HepG2 (cell line): ENCODE results near the gene DLG2. TPM values are rescaled to one million over a fixed set of nuclear protein-coding genes. Genes with fewer than 3 reads are reported as not detected.

Source experiments
- ATAC-seq: fragments of 200-7000 bp; cut with Tn5 transposase; 3 replicates; pipeline ENCODE4 v1.9.1; 2020; ENCODE audit warnings: mild to moderate bottlenecking, moderate library complexity
- BruUV-seq: library from RNA; stranded (reverse); fragments of 400-500 nt; replicated peaks from 2 replicates; lab custom pipeline; 2021; lab: Mats Ljungman, UMichigan
- CTCF ChIA-PET: fragments of 300-600 bp; formaldehyde crosslinking; extraction: SDS; loops from one replicate; lab custom pipeline; 2021; ENCODE audit warnings: low total read pairs, inconsistent platforms, low intra/inter-chr PET ratio; lab: Yijun Ruan, JAX
- POLR2A ChIA-PET: fragments of 350-600 bp; sonication (Branson Sonifier 250); formaldehyde crosslinking; loops from one replicate; lab custom pipeline; 2020; ENCODE audit warnings: antibody characterized with exemption, inconsistent platforms; lab: Yijun Ruan, JAX
- DNase-seq: peaks from one replicate; pipeline ENCODE4 v3.0.0-alpha.2; 2015; ENCODE audit warnings: low spot score
- FAIRE-seq: peaks from 3 replicates; lab custom pipeline; 2011; peaks lifted over from hg19 to GRCh38; lab: Jason Lieb, UNC
- H2AFZ ChIP-seq: one replicate; pipeline ENCODE4 v1.6.1; 2011; ENCODE audit warnings: low read length, inconsistent platforms
- H3K27ac ChIP-seq: fragments of 300-600 bp; 3 replicates; pipeline ENCODE4 v1.8.0; 2011; ENCODE audit warnings: mixed run types, mild to moderate bottlenecking, mixed read lengths, low read length, inconsistent platforms; ENCODE audit not compliant: insufficient read depth; ENCODE audit errors: extremely low read length
- H3K27me3 ChIP-seq, 2 experiments: fragments of 200-600 bp in 1 of 2; 2 replicates in 1 of 2; 3 replicates in 1 of 2; pipeline versions ENCODE4 v1.6.0 to v1.8.0; 2011; ENCODE audit warnings: low read length in 2 of 2, mild to moderate bottlenecking in 2 of 2, moderate library complexity in 2 of 2, inconsistent platforms in 1 of 2; ENCODE audit not compliant: insufficient read depth in 2 of 2, control insufficient read depth in 1 of 2
- H3K36me3 ChIP-seq, 2 experiments: fragments of 200-600 bp in 1 of 2; replicated peaks in 1 of 2; 2 replicates in 1 of 2; 3 replicates in 1 of 2; pipeline versions ENCODE4 v1.5.1 to v1.8.0; 2011; ENCODE audit warnings: low read length in 2 of 2, inconsistent platforms in 1 of 2; ENCODE audit not compliant: insufficient read depth in 2 of 2, control insufficient read depth in 1 of 2
- H3K4me1 ChIP-seq: 2 replicates; pipeline ENCODE4 v1.5.1; 2012; ENCODE audit warnings: low read length, inconsistent platforms; ENCODE audit not compliant: insufficient read depth
- H3K4me2 ChIP-seq: 2 replicates; pipeline ENCODE4 v1.6.0; 2011; ENCODE audit warnings: low read depth, low read length, inconsistent platforms
- H3K4me3 ChIP-seq, 3 experiments: fragments of 200-600 bp in 1 of 3; sonication (generic), shearing (Covaris generic) in 1 of 3; replicated peaks in 1 of 3; 2 replicates each; pipeline ENCODE4 v1.5.1; 2011 to 2016; ENCODE audit warnings: low read length in 3 of 3, inconsistent platforms in 2 of 3, low read depth in 2 of 3, mild to moderate bottlenecking in 2 of 3, control low read depth in 1 of 3, mixed read lengths in 1 of 3; ENCODE audit not compliant: insufficient read depth in 1 of 3
- H3K79me2 ChIP-seq: one replicate; pipeline ENCODE4 v1.6.1; 2011; ENCODE audit warnings: low read length, inconsistent platforms; ENCODE audit not compliant: insufficient read depth
- H3K9ac ChIP-seq: 2 replicates; pipeline ENCODE4 v1.6.0; 2011; ENCODE audit warnings: mild to moderate bottlenecking, low read depth, low read length, inconsistent platforms; ENCODE audit not compliant: insufficient read depth
- H3K9me3 ChIP-seq: 2 replicates; pipeline ENCODE4 v1.5.1; 2012; ENCODE audit warnings: mild to moderate bottlenecking, low read length
- H4K20me1 ChIP-seq: 2 replicates; pipeline ENCODE4 v1.6.0; 2011; ENCODE audit warnings: inconsistent platforms, mild to moderate bottlenecking, low read length, moderate library complexity; ENCODE audit not compliant: insufficient read depth
- EZH2 ChIP-seq: conservative IDR thresholded peaks from 2 replicates; pipeline ENCODE4 v1.6.1; 2012; ENCODE audit warnings: mild to moderate bottlenecking, low read depth, low read length, moderate library complexity
- RBM39 ChIP-seq: fragments of 200-400 bp; formaldehyde crosslinking; IDR thresholded peaks from one replicate; pipeline ENCODE4 v1.6.1; 2018; ENCODE audit warnings: antibody characterized with exemption, mild to moderate bottlenecking, low read depth, low read length; ENCODE audit not compliant: poor library complexity, severe bottlenecking
- ZNF800 ChIP-seq: sonication (generic); formaldehyde crosslinking; IDR thresholded peaks from 2 replicates; pipeline ENCODE4 v1.4.0; 2020; ENCODE audit warnings: missing genetic modification reagents
- ZNF816 ChIP-seq: sonication (generic); formaldehyde crosslinking; IDR thresholded peaks from 2 replicates; pipeline ENCODE4 v1.8.0; 2022; ENCODE audit warnings: missing genetic modification reagents, mild to moderate bottlenecking, borderline replicate concordance
- WGBS: methylation state at CpG from one replicate; pipeline ENCODE4 v1.1.6; 2017; ENCODE audit warnings: low lambda C conversion rate; 5-methylcytosine and 5-hydroxymethylcytosine counted together
- in situ Hi-C: cut with HindIII; loops from 2 replicates; pipeline ENCODE4 v1.10.0; 2017; ENCODE audit warnings: low pct_unique_long_range_greater_than_20kb; ENCODE audit not compliant: extremely low pct_ligation_motif_present
- intact Hi-C: fragments of 100-400 bp; cut with micrococcal nuclease; formaldehyde crosslinking; loops from one replicate; pipeline ENCODE4 v1.10.0; 2022; ENCODE audit not compliant: unreplicated experiment
- polyA plus RNA-seq, 8 experiments: library from polyadenylated mRNA; depleted of rRNA in 3 of 8; stranded (reverse) in 7 of 8; unstranded in 1 of 8; fragments of >200 nt; fragmentation: Illumina TruSeq in 4 of 8; extraction: Trizol in 4 of 8; gene quantifications; 2 replicates each; pipeline versions ENCODE4 v1.2.1 to v1.2.3, GENCODE V29; 2011 to 2016; ENCODE audit warnings: low read depth in 4 of 8, missing spikeins in 1 of 8, mixed read lengths in 1 of 8; ENCODE audit not compliant: insufficient read depth in 1 of 8
- total RNA-seq, 5 experiments: library from RNA; depleted of rRNA; stranded (reverse); fragments of >200 nt; fragmentation: Illumina TruSeq; extraction: Trizol; gene quantifications; 2 replicates each; pipeline ENCODE4 v1.2.3, GENCODE V29; 2016; ENCODE audit warnings: low read depth in 1 of 5

Gene DLG2
- total and polyA plus RNA-seq, 2 of the 13 experiments (the other 11 are each of a cell fraction or from before 2014, with no cell fraction given), result 0.46 to 1.0 TPM

- in situ Hi-C loops (no loop called here), intact Hi-C loops (no loop called here)
- no TSS peak for BruUV-seq
- FAIRE-seq (no peak), DNase-seq (no peak), ATAC-seq (peak; percentile 32; the same call in 1 of the 3 replicates)
- Histone ChIP-seq H3K36me3 (no peaks in the 10 kb centered on the region), H3K27me3 (no peaks in the 10 kb centered on the region; a peak in 1 of 5 replicates), H3K27ac (no peak overlapping the region), H3K79me2 (no peaks in the 10 kb centered on the region), H3K4me2 (no peak overlapping the region), H2AFZ (no peak overlapping the region), H3K4me3 (no peak overlapping the region), H4K20me1 (no peaks in the 10 kb centered on the region), H3K9ac (no peak overlapping the region), H3K9me3 (no peaks in the 10 kb centered on the region; the same call in 1 of the 2 replicates), H3K4me1 (no peaks in the 10 kb centered on the region)
- CTCF ChIA-PET, result no interaction called here
- POLR2A ChIA-PET, result no interaction called here
- 10% methylated on average over 7 of the region's 7 CpGs for WGBS
- TF ChIP-seq RBM39 (no peak), ZNF816 (CRISPR knock-in tag) (no peak), ZNF800 (CRISPR knock-in tag) (no peak), EZH2 (no peak)
Measured at GRCh38 chr11:84091212-84091986, 1535.7 kb downstream of the DLG2 start.
